ENCODE data around the gene EBF3.

DNA sequence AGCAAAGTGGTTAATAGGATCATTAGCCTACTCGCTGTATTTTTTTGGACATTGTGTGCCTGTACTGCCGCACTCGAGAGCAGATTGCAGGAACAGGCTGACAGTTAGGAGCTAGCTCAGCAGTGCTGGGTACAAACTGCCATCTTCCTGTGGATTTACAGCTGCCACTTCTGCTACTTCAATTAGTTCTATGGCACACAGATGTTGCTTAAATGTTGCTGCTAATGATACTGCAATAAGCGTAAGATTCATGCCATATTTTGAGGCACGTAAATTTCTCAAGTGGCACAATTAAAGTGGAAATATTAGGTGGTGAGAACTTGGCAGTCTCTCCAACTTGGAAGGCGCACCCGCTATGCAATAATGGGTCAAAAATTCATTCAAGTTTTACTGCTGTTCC is 171.9 kb downstream of the EBF3 start:
- TF ChIP-seq, protein P1, sequence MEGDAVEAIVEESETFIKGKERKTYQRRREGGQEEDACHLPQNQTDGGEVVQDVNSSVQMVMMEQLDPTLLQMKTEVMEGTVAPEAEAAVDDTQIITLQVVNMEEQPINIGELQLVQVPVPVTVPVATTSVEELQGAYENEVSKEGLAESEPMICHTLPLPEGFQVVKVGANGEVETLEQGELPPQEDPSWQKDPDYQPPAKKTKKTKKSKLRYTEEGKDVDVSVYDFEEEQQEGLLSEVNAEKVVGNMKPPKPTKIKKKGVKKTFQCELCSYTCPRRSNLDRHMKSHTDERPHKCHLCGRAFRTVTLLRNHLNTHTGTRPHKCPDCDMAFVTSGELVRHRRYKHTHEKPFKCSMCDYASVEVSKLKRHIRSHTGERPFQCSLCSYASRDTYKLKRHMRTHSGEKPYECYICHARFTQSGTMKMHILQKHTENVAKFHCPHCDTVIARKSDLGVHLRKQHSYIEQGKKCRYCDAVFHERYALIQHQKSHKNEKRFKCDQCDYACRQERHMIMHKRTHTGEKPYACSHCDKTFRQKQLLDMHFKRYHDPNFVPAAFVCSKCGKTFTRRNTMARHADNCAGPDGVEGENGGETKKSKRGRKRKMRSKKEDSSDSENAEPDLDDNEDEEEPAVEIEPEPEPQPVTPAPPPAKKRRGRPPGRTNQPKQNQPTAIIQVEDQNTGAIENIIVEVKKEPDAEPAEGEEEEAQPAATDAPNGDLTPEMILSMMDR (IDR thresholded peaks at IDR 0.05): no peak
- TF ChIP-seq POLR2A (IDR thresholded peaks at IDR 0.05): no peak
